ENCODE measurements around the gene ADAMTSL5. TPM values are rescaled to one million over a fixed set of nuclear protein-coding genes. Genes with fewer than 3 reads are reported as not detected.
"Not testable (repeated sequence)": the region's sequence is repeated elsewhere in the genome, so short reads cannot be mapped to it uniquely, and the experiment has no call there.

The ADAMTSL5 gene
- total RNA-seq, 1 experiment from 2014 or later = 2.6 TPM

- Histone ChIP-seq H3K79me2 (ENCODE audit: low read length) (peaks cover 5% of the 10 kb centered on the region), H3K27me3 (ENCODE audit: low read length) (no peaks in the 10 kb centered on the region), H3K9me3 (ENCODE audit: low read length) (no peaks in the 10 kb centered on the region), H3K27ac (ENCODE audit: low read length) (no peak overlapping the region), H2AFZ (ENCODE audit: low read length) (no peak overlapping the region), H3K4me1 (ENCODE audit: low read length) (peaks cover 5% of the 10 kb centered on the region), H3K4me2 (ENCODE audit: low read depth, low read length, poor library complexity, severe bottlenecking) (no peak overlapping the region), H3K4me3 (ENCODE audit: low read length) (no peak overlapping the region), H3K9ac (ENCODE audit: low read length) (no peak overlapping the region), H3K36me3 (ENCODE audit: insufficient read depth, low read length) (no peaks in the 10 kb centered on the region), H4K20me1 (ENCODE audit: insufficient read depth, low read depth, low read length) (no peaks in the 10 kb centered on the region), H3K9me2 (replicated peaks; ENCODE audit: insufficient read depth, low read length) (no peaks in the 10 kb centered on the region)
- DNase-seq = no peak
These were observed 29.5 kb downstream of the ADAMTSL5 start for GRCh38 chr19:1483131-1483978.

DNA sequence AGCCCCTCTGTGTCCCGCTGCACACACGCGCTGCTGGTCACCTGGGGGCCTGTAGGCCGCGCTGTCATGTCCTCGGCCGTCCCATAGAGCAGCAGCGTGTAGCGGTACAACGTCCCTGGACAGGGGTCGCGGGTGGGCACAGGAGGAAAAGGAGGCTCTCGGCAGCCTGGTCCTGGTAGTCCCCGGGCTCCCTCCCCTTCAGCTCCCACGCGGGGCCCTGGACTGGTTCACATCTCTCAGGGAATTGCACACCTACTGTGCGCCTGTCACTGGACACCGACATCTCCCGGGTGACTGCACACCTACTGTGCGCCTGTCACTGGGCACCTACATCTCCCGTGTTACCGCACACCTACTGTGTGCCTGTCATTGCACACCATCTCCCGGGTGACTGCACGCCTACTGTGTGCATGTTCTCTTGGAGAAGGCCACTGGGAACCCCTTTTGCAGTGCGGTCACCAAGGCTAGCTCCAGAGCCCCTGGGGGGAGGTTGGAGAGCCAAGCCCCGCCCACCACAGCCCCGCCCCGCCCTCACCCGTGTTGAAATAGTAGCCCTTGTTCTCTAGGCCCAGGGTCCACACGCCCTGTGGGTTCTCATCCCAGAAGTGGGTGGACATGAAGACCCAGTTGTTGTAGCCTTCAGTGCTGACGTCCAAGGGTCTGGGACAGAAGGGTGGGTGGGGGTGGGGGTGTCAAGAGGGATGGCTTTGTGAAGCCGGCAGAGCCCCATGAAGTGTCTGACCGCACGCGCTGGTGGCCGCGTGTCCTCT is 30.3 kb downstream of the ADAMTSL5 start:
- no peak overlapping the region for H3K9ac ChIP-seq (ENCODE audit: low read length)
- no peaks in the 10 kb centered on the region for H4K20me1 ChIP-seq (ENCODE audit: insufficient read depth, low read depth, low read length)
- H3K4me2 ChIP-seq (ENCODE audit: low read depth, low read length, poor library complexity, severe bottlenecking) = no peak overlapping the region

GRCh38 chr19:1481893-1482360 is 30.9 kb downstream of the ADAMTSL5 start:
- no peaks in the 10 kb centered on the region for H3K9me3 ChIP-seq (ENCODE audit: low read length)
- no peak for DNase-seq
- peaks cover 15% of the 10 kb centered on the region for H3K79me2 ChIP-seq (ENCODE audit: low read length)
- no peaks in the 10 kb centered on the region for H3K27me3 ChIP-seq (ENCODE audit: low read length)
- peaks cover 4% of the 10 kb centered on the region; the same call in 1 of the 2 replicates for H3K36me3 ChIP-seq (ENCODE audit: insufficient read depth, low read length)
- no peak overlapping the region for H3K4me3 ChIP-seq (ENCODE audit: low read length)
- no peak overlapping the region for H3K27ac ChIP-seq (ENCODE audit: low read length)
- H3K4me2 ChIP-seq (ENCODE audit: low read depth, low read length, poor library complexity, severe bottlenecking) = no peak overlapping the region
- no peak overlapping the region for H2AFZ ChIP-seq (ENCODE audit: low read length)
- no peak overlapping the region for H3K9ac ChIP-seq (ENCODE audit: low read length)
- peaks cover 15% of the 10 kb centered on the region for H3K4me1 ChIP-seq (ENCODE audit: low read length)
- H4K20me1 ChIP-seq (ENCODE audit: insufficient read depth, low read depth, low read length) = peaks cover 4% of the 10 kb centered on the region; the same call in 1 of the 2 replicates
- no peaks in the 10 kb centered on the region for H3K9me2 ChIP-seq (replicated peaks; ENCODE audit: insufficient read depth, low read length)

More for the DNA sequence above, 30.3 kb downstream of the ADAMTSL5 start:
- Histone ChIP-seq H3K4me1 (ENCODE audit: low read length) (peaks cover 11% of the 10 kb centered on the region), H3K9me3 (ENCODE audit: low read length) (no peaks in the 10 kb centered on the region), H2AFZ (ENCODE audit: low read length) (no peak overlapping the region), H3K4me3 (ENCODE audit: low read length) (no peak overlapping the region), H3K79me2 (ENCODE audit: low read length) (peaks cover 11% of the 10 kb centered on the region), H3K27ac (ENCODE audit: low read length) (no peak overlapping the region), H3K27me3 (ENCODE audit: low read length) (no peaks in the 10 kb centered on the region), H3K9me2 (replicated peaks; ENCODE audit: insufficient read depth, low read length) (no peaks in the 10 kb centered on the region), H3K36me3 (ENCODE audit: insufficient read depth, low read length) (no peaks in the 10 kb centered on the region)
- no peak for DNase-seq

GRCh38 chr19:1481224-1481892 is 31.5 kb downstream of the ADAMTSL5 start:
- no peak overlapping the region for H3K4me2 ChIP-seq (ENCODE audit: low read depth, low read length, poor library complexity, severe bottlenecking)

DNA sequence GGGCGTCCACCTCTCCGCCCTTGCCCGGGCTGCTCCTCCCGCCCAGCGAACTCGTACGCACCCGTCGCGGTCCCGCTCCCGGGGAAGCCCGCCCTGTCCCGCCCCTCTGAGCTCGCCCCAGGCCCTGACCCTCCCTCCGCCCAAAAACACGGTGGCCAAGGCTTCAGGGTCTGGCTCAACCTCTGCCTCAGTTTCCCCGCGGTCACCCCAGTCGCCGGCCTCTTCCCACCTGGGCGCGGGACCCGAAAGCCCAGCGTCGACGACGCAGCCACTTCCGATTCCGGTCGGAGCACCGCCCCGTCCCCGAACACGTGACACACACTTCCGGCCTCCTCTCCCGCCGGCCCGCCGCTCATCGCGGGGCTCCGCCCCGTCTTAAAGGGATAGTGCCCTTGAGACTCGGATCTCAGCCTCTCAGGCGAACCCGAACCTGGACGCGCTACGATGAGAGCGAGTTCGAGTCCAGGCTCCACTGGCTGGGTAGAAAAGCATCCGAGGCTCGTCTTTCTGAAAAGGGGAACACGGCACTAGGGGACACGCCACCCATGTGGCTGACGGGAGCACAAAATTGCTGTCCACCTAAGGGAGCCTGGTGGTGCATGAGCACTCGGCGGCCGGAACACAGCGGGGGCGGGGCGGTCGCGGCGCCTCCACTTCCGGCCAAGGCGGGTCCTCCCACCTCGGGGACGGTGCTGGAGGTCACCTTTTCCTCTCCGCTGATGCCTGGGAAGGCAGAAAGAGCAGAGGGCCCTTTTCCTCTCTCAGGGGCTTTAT is 33.7 kb downstream of the ADAMTSL5 start, which contains the start of gene C19orf25:
Gene C19orf25, minus strand, starts transcription at position 282 of the 774 bp plus-strand sequence. CDS start 312 bp downstream, outside the sequence.
- H2AFZ ChIP-seq (ENCODE audit: low read length) = peak within 1 kb of the TSS; percentile 62
- peak within 1 kb of the TSS; percentile 79 for H3K4me2 ChIP-seq (ENCODE audit: low read depth, low read length, poor library complexity, severe bottlenecking)
- no peaks in the 10 kb centered on the region for H3K9me3 ChIP-seq (ENCODE audit: low read length)
- no peaks in the 10 kb centered on the region for H3K9me2 ChIP-seq (replicated peaks; ENCODE audit: insufficient read depth, low read length)
- peaks cover 4% of the 10 kb centered on the region; the same call in 1 of the 2 replicates for H3K36me3 ChIP-seq (ENCODE audit: insufficient read depth, low read length)
- H3K4me1 ChIP-seq (ENCODE audit: low read length) = peaks cover 15% of the 10 kb centered on the region
- H3K27ac ChIP-seq (ENCODE audit: low read length) = peak within 1 kb of the TSS; percentile 57
- no peaks in the 10 kb centered on the region for H3K27me3 ChIP-seq (ENCODE audit: low read length)
- H3K9ac ChIP-seq (ENCODE audit: low read length) = peak within 1 kb of the TSS; percentile 92
- peak; percentile 98 for DNase-seq
- H3K79me2 ChIP-seq (ENCODE audit: low read length) = peaks cover 15% of the 10 kb centered on the region
- peaks cover 17% of the 10 kb centered on the region; the same call in 1 of the 2 replicates for H4K20me1 ChIP-seq (ENCODE audit: insufficient read depth, low read depth, low read length)
- H3K4me3 ChIP-seq (ENCODE audit: low read length) = peak within 1 kb of the TSS; percentile 80

More at GRCh38 chr19:1481224-1481892, 31.5 kb downstream of the ADAMTSL5 start:
- Histone ChIP-seq H3K79me2 (ENCODE audit: low read length) (peaks cover 15% of the 10 kb centered on the region), H3K27ac (ENCODE audit: low read length) (no peak overlapping the region), H3K9me2 (replicated peaks; ENCODE audit: insufficient read depth, low read length) (no peaks in the 10 kb centered on the region), H3K4me3 (ENCODE audit: low read length) (no peak overlapping the region), H3K27me3 (ENCODE audit: low read length) (no peaks in the 10 kb centered on the region), H3K36me3 (ENCODE audit: insufficient read depth, low read length) (peaks cover 4% of the 10 kb centered on the region; the same call in 1 of the 2 replicates), H3K9ac (ENCODE audit: low read length) (no peak overlapping the region), H3K4me1 (ENCODE audit: low read length) (peaks cover 15% of the 10 kb centered on the region), H2AFZ (ENCODE audit: low read length) (no peak overlapping the region), H4K20me1 (ENCODE audit: insufficient read depth, low read depth, low read length) (peaks cover 8% of the 10 kb centered on the region; the same call in 1 of the 2 replicates), H3K9me3 (ENCODE audit: low read length) (no peaks in the 10 kb centered on the region)
- DNase-seq = peak; percentile 38

- Histone ChIP-seq H3K79me2 (ENCODE audit: low read length) (peaks cover 15% of the 10 kb centered on the region), H3K4me1 (ENCODE audit: low read length) (peaks cover 15% of the 10 kb centered on the region), H4K20me1 (ENCODE audit: insufficient read depth, low read depth, low read length) (peaks cover 34% of the 10 kb centered on the region; the same call in 1 of the 2 replicates)
- H3K4me3 ChIP-seq (ENCODE audit: low read length); H3K9ac ChIP-seq (ENCODE audit: low read length); H2AFZ ChIP-seq (ENCODE audit: low read length); H3K36me3 ChIP-seq (ENCODE audit: insufficient read depth, low read length); H3K9me2 ChIP-seq (replicated peaks; ENCODE audit: insufficient read depth, low read length); H3K27ac ChIP-seq (ENCODE audit: low read length); H3K9me3 ChIP-seq (ENCODE audit: low read length); H3K4me2 ChIP-seq (ENCODE audit: low read depth, low read length, poor library complexity, severe bottlenecking); H3K27me3 ChIP-seq (ENCODE audit: low read length): not testable (repeated sequence)
- DNase-seq = peak; percentile 37
These were observed 35.8 kb downstream of the ADAMTSL5 start for GRCh38 chr19:1477056-1477455.

DNA sequence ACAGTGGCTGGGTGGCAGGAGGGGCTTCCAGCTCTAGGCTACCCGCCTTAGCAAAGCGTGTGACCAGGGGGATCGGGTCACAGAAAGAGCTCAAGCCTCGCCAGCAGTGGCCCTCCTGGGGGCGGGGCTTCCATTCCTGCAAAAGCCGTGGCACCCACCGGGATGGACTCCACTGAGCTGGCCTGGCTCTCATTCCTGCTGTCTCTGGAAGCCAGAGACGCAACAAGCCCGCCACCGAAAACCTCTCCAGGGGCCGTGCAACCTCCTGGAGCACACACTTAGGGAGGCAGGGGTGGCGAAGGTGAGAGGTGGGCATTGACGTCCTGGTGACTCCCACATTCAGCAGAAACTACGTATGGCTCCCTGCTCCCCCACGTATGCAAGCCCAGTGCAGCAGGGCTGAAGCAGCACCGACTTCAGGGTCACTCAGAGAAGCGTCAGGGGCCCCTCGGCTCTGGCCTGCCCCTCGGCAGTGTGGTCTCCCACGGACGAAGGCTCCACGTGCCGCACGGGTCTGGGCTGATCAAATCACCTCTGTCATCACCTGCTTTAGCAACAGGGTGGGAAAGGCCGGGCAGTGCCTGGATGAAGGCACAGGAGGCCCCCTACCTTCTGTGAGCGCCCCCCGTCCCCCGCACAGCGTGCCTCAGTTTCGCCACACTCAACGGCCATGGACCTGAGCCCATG is 36.9 kb downstream of the ADAMTSL5 start:
- DNase-seq = peak; percentile 39
- Histone ChIP-seq H3K4me3 (ENCODE audit: low read length) (no peak overlapping the region), H4K20me1 (ENCODE audit: insufficient read depth, low read depth, low read length) (peaks cover 46% of the 10 kb centered on the region; the same call in 1 of the 2 replicates), H3K4me1 (ENCODE audit: low read length) (peaks cover 22% of the 10 kb centered on the region), H3K9me2 (replicated peaks; ENCODE audit: insufficient read depth, low read length) (no peaks in the 10 kb centered on the region), H2AFZ (ENCODE audit: low read length) (no peak overlapping the region), H3K79me2 (ENCODE audit: low read length) (peaks cover 15% of the 10 kb centered on the region), H3K4me2 (ENCODE audit: low read depth, low read length, poor library complexity, severe bottlenecking) (no peak overlapping the region), H3K27ac (ENCODE audit: low read length) (no peak overlapping the region), H3K9ac (ENCODE audit: low read length) (no peak overlapping the region), H3K36me3 (ENCODE audit: insufficient read depth, low read length) (peaks cover 4% of the 10 kb centered on the region; the same call in 1 of the 2 replicates), H3K9me3 (ENCODE audit: low read length) (no peaks in the 10 kb centered on the region), H3K27me3 (ENCODE audit: low read length) (no peaks in the 10 kb centered on the region)
